Measurements from ENCODE around the gene TMPO. TPM values are rescaled to one million over a fixed set of nuclear protein-coding genes. Genes with fewer than 3 reads are reported as not detected.
"Not testable (repeated sequence)": the region's sequence is repeated elsewhere in the genome, so short reads cannot be mapped to it uniquely, and the experiment has no call there.

TMPO gene
- total RNA-seq, 1 donor from 2014 or later = 144 TPM

DNA sequence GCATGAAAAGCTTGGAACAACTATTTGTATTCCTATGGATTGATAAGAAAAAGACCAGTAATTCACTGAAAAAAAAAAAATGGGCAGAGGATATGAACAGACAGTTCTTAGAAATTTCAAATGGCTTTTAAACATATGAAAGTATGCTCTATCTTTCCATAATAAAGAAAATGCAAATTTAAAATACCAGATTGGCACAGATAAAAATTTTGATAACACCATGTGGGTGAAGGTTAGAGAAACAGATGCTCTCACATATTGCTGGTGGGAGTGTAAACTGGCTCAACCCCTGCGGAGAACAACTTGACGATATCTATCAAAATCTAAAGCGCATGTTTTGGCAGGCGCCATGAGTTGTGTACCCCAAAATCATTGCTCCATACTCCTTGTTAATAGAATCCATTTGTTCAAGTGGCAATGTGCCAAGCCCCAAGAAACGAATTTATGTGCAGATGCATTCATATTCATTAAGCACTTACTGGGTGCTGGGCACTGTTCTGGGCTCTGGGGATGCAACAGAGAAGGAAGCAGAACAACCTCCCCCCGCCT, 29.5 kb upstream of the TMPO start:
- TF ChIP-seq, protein P1, sequence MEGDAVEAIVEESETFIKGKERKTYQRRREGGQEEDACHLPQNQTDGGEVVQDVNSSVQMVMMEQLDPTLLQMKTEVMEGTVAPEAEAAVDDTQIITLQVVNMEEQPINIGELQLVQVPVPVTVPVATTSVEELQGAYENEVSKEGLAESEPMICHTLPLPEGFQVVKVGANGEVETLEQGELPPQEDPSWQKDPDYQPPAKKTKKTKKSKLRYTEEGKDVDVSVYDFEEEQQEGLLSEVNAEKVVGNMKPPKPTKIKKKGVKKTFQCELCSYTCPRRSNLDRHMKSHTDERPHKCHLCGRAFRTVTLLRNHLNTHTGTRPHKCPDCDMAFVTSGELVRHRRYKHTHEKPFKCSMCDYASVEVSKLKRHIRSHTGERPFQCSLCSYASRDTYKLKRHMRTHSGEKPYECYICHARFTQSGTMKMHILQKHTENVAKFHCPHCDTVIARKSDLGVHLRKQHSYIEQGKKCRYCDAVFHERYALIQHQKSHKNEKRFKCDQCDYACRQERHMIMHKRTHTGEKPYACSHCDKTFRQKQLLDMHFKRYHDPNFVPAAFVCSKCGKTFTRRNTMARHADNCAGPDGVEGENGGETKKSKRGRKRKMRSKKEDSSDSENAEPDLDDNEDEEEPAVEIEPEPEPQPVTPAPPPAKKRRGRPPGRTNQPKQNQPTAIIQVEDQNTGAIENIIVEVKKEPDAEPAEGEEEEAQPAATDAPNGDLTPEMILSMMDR (IDR thresholded peaks at IDR 0.05; ENCODE audit: unreplicated experiment) = no peak
- peaks cover 7% of the 10 kb centered on the region for H3K36me3 Mint-ChIP-seq
- no peaks in the 10 kb centered on the region for H3K27me3 Mint-ChIP-seq (ENCODE audit: low read depth)
- no peak for DNase-seq (ENCODE audit: low spot score in 2 of 2, unreplicated experiment in 2 of 2)
- H3K4me3 Mint-ChIP-seq = no peak overlapping the region
- peaks cover 4% of the 10 kb centered on the region for H3K9me3 Mint-ChIP-seq
- peaks cover 18% of the 10 kb centered on the region for H3K4me1 Mint-ChIP-seq
- no peak overlapping the region for H3K27ac Mint-ChIP-seq

DNA sequence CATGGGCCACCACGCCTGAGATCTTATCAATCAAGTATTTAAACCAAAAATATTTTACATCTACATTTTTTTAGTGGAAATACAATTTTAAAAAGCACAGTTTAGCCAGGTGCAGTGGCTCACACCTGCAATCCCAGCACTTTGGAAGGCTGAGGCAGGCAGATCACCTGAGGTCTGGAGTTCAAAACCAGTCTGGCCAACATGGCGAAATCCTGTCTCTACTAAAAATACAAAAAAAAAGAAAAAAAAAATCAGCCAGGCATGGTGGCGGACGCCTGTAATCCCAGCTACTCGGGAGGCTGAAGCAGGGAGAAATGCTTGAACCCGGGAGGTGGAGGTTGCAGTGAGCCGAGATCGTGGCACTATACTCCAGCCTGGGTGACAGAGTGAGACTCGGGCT, 27.0 kb upstream of the TMPO start:
- H3K27me3 Mint-ChIP-seq (ENCODE audit: low read depth); H3K27ac Mint-ChIP-seq; H3K36me3 Mint-ChIP-seq; DNase-seq (ENCODE audit: low spot score in 2 of 2, unreplicated experiment in 2 of 2); H3K4me3 Mint-ChIP-seq; H3K9me3 Mint-ChIP-seq: not testable (repeated sequence)
- H3K4me1 Mint-ChIP-seq = peaks cover 20% of the 10 kb centered on the region

DNA sequence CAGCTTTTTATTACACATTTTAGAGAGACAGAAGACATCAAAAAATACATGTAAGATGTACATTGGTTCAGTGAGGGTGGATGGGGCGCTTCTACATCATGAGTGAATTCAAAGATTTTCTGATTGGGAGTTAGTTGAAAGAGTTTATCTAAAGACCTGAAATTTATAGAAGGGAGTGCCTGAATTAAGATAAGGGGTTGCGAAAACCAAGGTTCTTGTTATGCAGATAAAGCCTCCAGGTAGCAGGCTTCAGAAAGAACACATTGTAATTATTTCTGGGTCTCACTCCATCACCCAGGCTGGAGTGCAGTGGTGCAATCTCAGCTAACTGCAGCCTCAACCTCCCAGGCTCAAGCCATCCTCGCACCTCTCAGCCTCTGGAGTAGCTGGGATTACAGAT, 26.2 kb upstream of the TMPO start:
- Mint-ChIP-seq H3K9me3 (no peaks in the 10 kb centered on the region), H3K36me3 (peaks cover 5% of the 10 kb centered on the region), H3K4me3 (no peak overlapping the region), H3K27ac (peak overlapping the region; percentile 79), H3K4me1 (peaks cover 20% of the 10 kb centered on the region), H3K27me3 (ENCODE audit: low read depth) (no peaks in the 10 kb centered on the region)
- DNase-seq (ENCODE audit: low spot score in 2 of 2, unreplicated experiment in 2 of 2) = no peak
- TF ChIP-seq, protein P1 (IDR thresholded peaks at IDR 0.05; ENCODE audit: unreplicated experiment) = no peak

DNA sequence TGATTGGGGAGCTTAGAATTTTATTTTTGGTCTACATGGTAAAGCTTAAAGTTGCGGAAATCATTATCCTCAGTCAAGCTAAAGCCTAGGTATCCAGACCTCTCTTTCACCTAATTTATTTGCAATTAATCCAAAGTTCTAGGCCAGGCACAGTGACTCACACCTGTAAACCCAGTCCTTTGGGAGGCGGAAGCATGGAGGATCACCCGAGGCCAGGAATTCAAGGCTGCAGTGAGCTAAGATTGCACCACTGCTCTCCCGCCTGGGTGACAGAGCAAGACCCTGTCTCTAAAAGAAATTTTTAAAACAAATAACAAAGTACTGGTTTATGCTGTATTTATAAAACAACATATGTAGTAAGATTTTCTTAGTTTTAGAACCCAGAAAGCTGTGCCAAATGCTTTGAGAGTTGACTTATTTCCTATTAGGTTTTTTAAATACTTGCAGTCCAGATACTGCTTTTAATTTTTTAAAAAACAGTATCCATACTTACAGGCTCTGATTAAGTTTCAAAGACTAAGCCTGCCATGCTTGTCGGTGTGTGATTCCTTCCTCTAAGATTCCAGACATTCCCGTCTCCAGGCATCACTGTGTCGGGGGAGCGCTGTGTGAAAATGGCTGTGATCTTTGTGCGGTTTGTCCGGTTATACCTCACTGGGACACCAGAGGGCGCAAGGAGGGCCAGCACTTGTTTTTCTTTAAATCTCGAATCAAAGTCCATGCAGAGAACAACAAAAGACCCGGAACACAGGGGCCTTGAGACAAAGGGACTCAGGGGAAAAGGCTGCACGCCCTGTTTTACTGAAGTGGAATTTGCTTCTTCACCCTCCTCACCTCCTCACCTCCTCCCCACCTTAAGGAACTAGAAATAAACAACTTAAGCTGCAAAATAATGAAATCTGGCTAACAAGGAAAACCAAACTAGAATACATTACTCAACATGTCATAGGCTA, 24.6 kb upstream of the TMPO start:
- peaks cover 20% of the 10 kb centered on the region for H3K4me1 Mint-ChIP-seq
- TF ChIP-seq, protein P1 (IDR thresholded peaks at IDR 0.05; ENCODE audit: unreplicated experiment) = peak; percentile 82
- no peaks in the 10 kb centered on the region for H3K9me3 Mint-ChIP-seq
- H3K27me3 Mint-ChIP-seq (ENCODE audit: low read depth) = no peaks in the 10 kb centered on the region
- peak overlapping the region; percentile 99 for H3K27ac Mint-ChIP-seq
- peak overlapping the region; percentile 43 for H3K4me3 Mint-ChIP-seq
- peaks cover 3% of the 10 kb centered on the region for H3K36me3 Mint-ChIP-seq
- peak; percentile 70 to 95 for DNase-seq (ENCODE audit: low spot score in 2 of 2, unreplicated experiment in 2 of 2)

- no peak for DNase-seq (ENCODE audit: low spot score in 2 of 2, unreplicated experiment in 2 of 2)
- Mint-ChIP-seq H3K4me1 (peaks cover 20% of the 10 kb centered on the region), H3K4me3 (no peak overlapping the region), H3K9me3 (no peaks in the 10 kb centered on the region), H3K36me3 (no peaks in the 10 kb centered on the region), H3K27me3 (ENCODE audit: low read depth) (no peaks in the 10 kb centered on the region), H3K27ac (no peak overlapping the region)
- TF ChIP-seq, protein P1 (IDR thresholded peaks at IDR 0.05; ENCODE audit: unreplicated experiment) = no peak
These were observed 22.7 kb upstream of the TMPO start for GRCh38 chr12:98492580-98493140.

DNA sequence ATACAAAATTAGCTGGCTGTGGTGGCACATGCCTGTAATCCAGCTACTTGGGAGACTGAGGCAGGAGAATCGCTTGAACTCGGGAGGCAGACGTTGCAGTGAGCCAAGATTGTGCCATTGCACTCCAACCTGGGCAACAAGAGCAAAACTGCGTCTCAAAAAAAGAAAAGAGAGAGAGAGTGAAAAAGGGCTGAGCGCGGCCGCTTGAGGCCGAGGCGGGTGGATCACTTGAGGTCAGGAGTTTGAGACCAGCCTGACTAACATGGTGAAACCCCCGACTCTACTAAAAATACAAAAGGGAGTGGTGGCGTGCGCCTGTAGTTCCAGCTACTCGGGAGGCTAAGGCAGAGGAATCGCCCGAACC, 14.1 kb upstream of the TMPO start:
- H3K36me3 Mint-ChIP-seq; H3K9me3 Mint-ChIP-seq; H3K27me3 Mint-ChIP-seq (ENCODE audit: low read depth); DNase-seq (ENCODE audit: low spot score in 2 of 2, unreplicated experiment in 2 of 2): not testable (repeated sequence)
- Mint-ChIP-seq H3K4me1 (peaks cover 17% of the 10 kb centered on the region), H3K4me3 (peak overlapping the region; percentile 16), H3K27ac (peak overlapping the region; percentile 73)
